ENCODE measurements around the gene LGR5.

GRCh38 chr12:71460850-71461609, 21.4 kb downstream of the LGR5 start:
- TF ChIP-seq RAD21 (IDR thresholded peaks at IDR 0.05; ENCODE audit: low read depth) (no peak), CEBPB (IDR thresholded peaks at IDR 0.05) (no peak), ZBTB7A (IDR thresholded peaks at IDR 0.05; ENCODE audit: low read depth) (no peak), TAF1 (IDR thresholded peaks at IDR 0.05; ENCODE audit: low read depth) (no peak)
